ENCODE data around the gene KCNK7. TPM values are rescaled to one million over a fixed set of nuclear protein-coding genes. Genes with fewer than 3 reads are reported as not detected.

Gene KCNK7
- total and polyA plus RNA-seq, 7 donors, result 0.54 to 1.4 (median 0.71) TPM; not detected in 4

- H3K9me3 ChIP-seq, result no peaks in the 10 kb centered on the region
- H3K4me3 ChIP-seq, result no peak overlapping the region
- intact Hi-C loops (cut with DNase I), result no loop called here
- 91 to 93% methylated on average over 10 of the region's 10 CpGs for WGBS, 2 donors
- no peaks in the 10 kb centered on the region for H3K27me3 ChIP-seq
- DNase-seq, result no peak
- H3K4me1 ChIP-seq, result peaks cover 0 to 75% (median 60%) of the 10 kb centered on the region in 4 donors
- TF ChIP-seq POLR2A (IDR thresholded peaks at IDR 0.05) (no peak), POLR2AphosphoS5 (IDR thresholded peaks at IDR 0.05) (no peak), CTCF (IDR thresholded peaks at IDR 0.05) (no peak), EP300 (IDR thresholded peaks at IDR 0.05) (no peak)
- peak overlapping the region in 3 of 4 donors; percentile 18 to 98 (median 81) for H3K27ac ChIP-seq
- peaks cover 45 to 78% (median 50%) of the 10 kb centered on the region in 4 donors for H3K36me3 ChIP-seq
Measured at GRCh38 chr11:65583589-65583988, 12.0 kb downstream of the KCNK7 start.

DNA sequence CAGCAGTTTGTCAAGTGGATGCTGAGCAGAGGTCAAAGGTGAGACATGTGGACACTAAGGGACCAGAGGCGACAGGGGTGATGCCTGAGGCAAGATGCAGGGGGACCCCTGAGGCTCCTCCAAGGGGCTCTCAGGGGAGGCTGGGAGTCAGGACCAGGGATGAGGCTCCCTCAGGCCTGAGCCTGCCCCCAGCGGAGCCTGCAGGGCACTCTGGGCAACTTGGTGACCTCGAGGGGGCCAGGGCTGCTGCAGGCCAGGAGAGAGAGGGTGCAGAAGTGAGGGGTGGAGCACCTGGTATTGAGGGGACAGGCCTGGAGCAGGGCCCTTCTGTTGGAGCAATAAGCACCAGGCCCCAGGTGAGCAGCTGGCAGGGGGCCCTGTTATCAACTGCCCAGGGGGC lies 13.7 kb downstream of the KCNK7 start:
- peaks cover 45 to 81% (median 50%) of the 10 kb centered on the region in 4 donors for H3K36me3 ChIP-seq
- WGBS, 2 donors, result 91 to 93% methylated on average over 3 of the region's 3 CpGs
- DNase-seq, result no peak
- peak overlapping the region; percentile 64 to 98 (median 86) for H3K27ac ChIP-seq
- intact Hi-C loops (cut with DNase I), result no loop called here
- H3K27me3 ChIP-seq, result no peaks in the 10 kb centered on the region
- peaks cover 0 to 75% (median 57%) of the 10 kb centered on the region in 4 donors for H3K4me1 ChIP-seq
- TF ChIP-seq POLR2AphosphoS5 (IDR thresholded peaks at IDR 0.05) (no peak), EP300 (IDR thresholded peaks at IDR 0.05) (no peak), POLR2A (IDR thresholded peaks at IDR 0.05) (no peak), CTCF (IDR thresholded peaks at IDR 0.05) (no peak)
- H3K4me3 ChIP-seq, result no peak overlapping the region
- no peaks in the 10 kb centered on the region for H3K9me3 ChIP-seq

GRCh38 chr11:65580756-65581155 lies 14.8 kb downstream of the KCNK7 start:
- peak overlapping the region; percentile 64 to 98 (median 86) for H3K27ac ChIP-seq
- TF ChIP-seq POLR2AphosphoS5 (IDR thresholded peaks at IDR 0.05) (no peak), EP300 (IDR thresholded peaks at IDR 0.05) (no peak), POLR2A (IDR thresholded peaks at IDR 0.05) (no peak), CTCF (IDR thresholded peaks at IDR 0.05) (no peak)
- WGBS, 2 donors, result 94 to 95% methylated on average over 8 of the region's 8 CpGs
- H3K36me3 ChIP-seq, result peaks cover 42 to 77% (median 50%) of the 10 kb centered on the region in 4 donors
- H3K27me3 ChIP-seq, result no peaks in the 10 kb centered on the region
- no peaks in the 10 kb centered on the region for H3K9me3 ChIP-seq
- H3K4me3 ChIP-seq, result no peak overlapping the region
- DNase-seq, result no peak
- intact Hi-C loops (cut with DNase I), result no loop called here
- H3K4me1 ChIP-seq, result peaks cover 0 to 66% (median 48%) of the 10 kb centered on the region in 4 donors

- no peak for TF ChIP-seq CTCF (IDR thresholded peaks at IDR 0.05)
- intact Hi-C loops (cut with DNase I), result no loop called here
- no peaks in the 10 kb centered on the region for H3K9me3 ChIP-seq
- no peak overlapping the region for H3K4me3 ChIP-seq
- peaks cover 0 to 65% (median 48%) of the 10 kb centered on the region in 4 donors for H3K4me1 ChIP-seq
- no peak for DNase-seq
- 93% methylated on average over 19 of the region's 19 CpGs for WGBS, 2 donors
- H3K36me3 ChIP-seq, result peaks cover 41 to 71% (median 47%) of the 10 kb centered on the region in 4 donors
- H3K27ac ChIP-seq, result peak overlapping the region; percentile 64 to 98 (median 86)
- H3K27me3 ChIP-seq, result no peaks in the 10 kb centered on the region
Measured at GRCh38 chr11:65580031-65580692, 15.4 kb downstream of the KCNK7 start.
